NCI-H2029 (cell line): ENCODE measurements around the gene MAN1C1.
"Not testable (repeated sequence)": the region's sequence is repeated elsewhere in the genome, so short reads cannot be mapped to it uniquely, and the experiment has no call there.

Experiments
- DNase-seq: peaks from one replicate; lab custom pipeline; 2025; lab: John Stamatoyannopoulos, UW

MAN1C1 gene

DNA sequence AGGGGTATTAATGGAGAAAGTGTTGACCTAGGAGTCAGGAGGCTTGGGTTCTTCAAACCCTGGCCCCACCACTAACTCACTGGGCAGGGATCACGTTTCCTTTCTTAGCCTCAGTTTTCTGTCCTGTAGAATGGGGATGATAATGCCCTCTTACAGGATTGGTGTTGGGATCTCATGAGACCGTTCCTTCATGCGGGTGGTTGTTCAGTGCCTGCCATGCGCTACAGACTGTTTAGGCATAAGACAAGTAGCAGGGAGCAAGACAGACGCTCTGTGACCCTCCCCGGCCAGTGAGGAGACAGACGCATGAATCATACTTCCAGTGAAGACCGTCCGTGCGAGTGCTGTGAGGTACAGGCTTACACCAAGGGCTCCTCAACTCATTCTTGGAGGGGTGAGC lies 81.7 kb downstream of the MAN1C1 start:
- DNase-seq = no peak

GRCh38 chr1:25699059-25699458 lies 82.5 kb downstream of the MAN1C1 start:
- DNase-seq = not testable (repeated sequence)

GRCh38 chr1:25699500-25700143 lies 83.0 kb downstream of the MAN1C1 start:
- DNase-seq = no peak

DNA sequence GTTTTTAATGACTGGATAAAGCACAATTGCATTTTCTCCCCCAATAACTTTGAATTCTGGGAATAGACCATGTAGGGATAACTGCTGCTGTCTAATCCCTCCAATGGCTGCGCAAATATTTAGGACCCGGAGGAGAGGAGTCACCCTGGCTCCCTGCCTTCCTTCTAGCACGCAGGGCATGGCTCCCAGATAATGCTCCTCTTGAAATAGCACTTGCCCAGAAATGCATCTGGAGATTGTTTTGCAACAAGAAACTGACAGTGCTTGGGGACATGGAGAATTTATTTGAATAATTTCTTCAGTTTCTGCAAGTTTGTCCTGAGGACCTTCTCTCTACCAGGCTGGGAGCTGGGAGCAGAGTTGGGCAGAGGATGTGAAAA lies 83.5 kb downstream of the MAN1C1 start:
- no peak for DNase-seq

GRCh38 chr1:25700626-25701025 lies 84.0 kb downstream of the MAN1C1 start:
- DNase-seq = no peak

GRCh38 chr1:25701030-25701785 lies 84.6 kb downstream of the MAN1C1 start:
- DNase-seq = no peak

- no peak for DNase-seq
Measured at GRCh38 chr1:25702101-25702775, 85.6 kb downstream of the MAN1C1 start.

DNA sequence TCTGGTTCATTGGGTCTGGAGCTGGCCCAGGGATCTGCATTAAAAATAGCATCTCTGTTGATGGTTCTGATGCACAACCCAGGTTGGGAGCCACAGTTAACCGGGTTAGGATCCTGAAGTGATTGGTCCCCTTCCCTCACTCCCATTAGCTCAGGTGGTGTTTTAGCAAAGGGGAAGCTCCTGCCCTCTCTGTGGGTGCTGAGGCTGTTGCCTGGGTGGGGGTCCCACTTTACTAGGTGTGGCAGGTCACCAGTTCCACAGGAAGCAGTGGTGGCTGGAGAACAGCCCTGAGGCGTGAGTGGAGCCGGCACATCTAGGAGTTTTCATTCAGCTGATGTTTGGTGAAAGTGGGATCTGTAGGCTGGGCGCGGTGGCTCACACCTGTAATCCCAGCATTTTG lies 86.5 kb downstream of the MAN1C1 start:
- DNase-seq = no peak

- no peak for DNase-seq
Measured at GRCh38 chr1:25703671-25704266, 87.2 kb downstream of the MAN1C1 start.

- DNase-seq = no peak
Measured at GRCh38 chr1:25704267-25704691, 87.7 kb downstream of the MAN1C1 start.

GRCh38 chr1:25705699-25706098 lies 89.1 kb downstream of the MAN1C1 start:
- DNase-seq = no peak

- DNase-seq = no peak
Measured at GRCh38 chr1:25706146-25707089, 89.8 kb downstream of the MAN1C1 start.

- no peak for DNase-seq
Measured at GRCh38 chr1:25707280-25708016, 90.9 kb downstream of the MAN1C1 start.

GRCh38 chr1:25710583-25711347 lies 94.2 kb downstream of the MAN1C1 start:
- DNase-seq = no peak

DNA sequence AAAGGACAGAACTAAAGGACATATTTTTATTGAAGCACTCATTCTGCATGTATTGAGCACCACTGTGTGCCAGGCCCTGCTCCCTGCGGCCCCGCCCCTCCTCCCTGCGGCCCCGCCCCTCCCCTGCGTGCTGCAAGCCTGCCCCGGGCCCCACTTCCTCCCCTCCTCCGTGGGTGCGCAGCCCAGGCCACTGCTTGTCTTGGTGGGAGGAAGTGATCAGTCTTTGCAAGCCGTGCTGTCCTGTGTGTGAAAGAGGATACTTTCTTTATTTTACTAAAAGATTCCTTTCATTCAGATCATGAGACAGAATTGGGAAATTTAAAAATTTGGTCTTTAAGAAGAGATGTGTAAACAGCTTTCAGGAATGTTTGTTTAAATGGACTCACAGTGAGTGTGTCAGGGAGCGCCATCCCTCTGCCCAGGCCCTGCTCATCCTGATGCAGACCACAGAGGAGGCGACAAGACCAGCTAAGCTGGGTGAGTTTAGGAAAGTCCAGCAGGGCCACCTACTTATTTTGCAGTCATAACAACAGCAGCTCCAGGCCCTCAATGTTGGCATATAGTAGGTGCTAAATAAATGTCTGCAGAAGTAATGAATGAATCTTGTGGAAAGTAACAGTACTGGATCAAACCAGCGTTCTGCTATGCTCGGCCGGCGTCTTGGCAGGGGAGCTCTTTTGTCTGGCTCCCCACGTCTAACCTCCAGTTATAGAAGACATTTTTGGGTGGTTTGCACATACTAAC lies 95.1 kb downstream of the MAN1C1 start:
- DNase-seq = no peak

DNA sequence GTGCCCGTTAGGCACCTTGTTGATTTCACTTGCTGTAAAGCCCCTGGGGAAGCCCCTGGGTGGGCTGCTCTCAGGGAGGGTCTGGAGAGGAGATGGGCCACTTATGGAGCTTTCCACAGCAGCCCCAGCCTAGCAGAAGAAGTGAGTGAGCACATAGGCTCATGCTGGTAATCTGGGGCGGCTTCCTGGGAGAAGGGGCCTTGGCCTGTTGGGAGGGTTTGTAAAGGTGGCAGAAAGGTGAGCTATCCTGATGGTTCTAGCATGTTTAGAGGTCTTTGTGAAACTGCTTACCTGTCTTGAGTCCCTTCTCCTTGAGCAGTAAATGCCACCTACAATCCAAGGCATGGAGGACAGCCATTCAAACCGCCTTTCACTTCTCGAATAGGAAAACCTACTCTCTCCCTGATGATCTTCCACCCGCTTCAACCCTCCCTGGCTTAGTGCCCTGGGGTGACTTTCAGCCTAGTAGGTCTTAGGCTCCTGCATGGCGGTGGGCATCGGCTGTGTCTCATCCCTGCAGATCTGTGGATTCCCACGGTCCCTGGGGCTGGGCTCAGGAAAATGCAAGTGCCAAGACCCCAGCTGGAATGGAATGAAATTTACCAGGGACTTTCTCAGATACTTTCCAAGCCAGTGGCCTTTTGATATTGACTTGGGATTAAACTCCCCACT lies 95.8 kb downstream of the MAN1C1 start:
- no peak for DNase-seq

- no peak for DNase-seq
Measured at GRCh38 chr1:25713961-25714360, 97.4 kb downstream of the MAN1C1 start.

DNA sequence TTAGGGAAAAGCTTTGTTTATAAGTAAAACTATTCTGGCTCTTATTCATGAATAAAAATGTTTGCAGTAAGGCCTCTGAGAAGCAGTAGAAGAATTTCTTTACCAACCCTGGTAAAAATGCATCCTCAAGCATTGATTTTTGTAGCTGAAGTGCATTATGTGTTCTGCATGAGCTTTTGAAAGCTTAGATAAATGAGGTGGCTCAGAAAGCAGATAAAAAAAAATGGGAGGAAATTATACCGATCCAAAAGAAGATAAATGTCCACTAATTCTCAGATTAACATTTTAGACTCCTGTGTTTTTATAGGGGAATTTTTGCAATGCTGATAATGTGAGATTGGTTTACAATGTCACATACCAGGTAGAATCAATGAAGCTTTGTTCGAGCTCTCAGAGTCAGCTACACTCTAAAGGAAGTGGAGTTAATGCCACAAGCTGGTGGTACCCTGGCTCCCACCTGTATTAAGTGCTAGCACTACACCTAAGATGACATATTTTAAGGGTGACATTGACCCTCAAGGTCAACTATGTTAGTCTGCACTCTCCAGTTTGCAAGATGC lies 97.9 kb downstream of the MAN1C1 start:
- no peak for DNase-seq

DNA sequence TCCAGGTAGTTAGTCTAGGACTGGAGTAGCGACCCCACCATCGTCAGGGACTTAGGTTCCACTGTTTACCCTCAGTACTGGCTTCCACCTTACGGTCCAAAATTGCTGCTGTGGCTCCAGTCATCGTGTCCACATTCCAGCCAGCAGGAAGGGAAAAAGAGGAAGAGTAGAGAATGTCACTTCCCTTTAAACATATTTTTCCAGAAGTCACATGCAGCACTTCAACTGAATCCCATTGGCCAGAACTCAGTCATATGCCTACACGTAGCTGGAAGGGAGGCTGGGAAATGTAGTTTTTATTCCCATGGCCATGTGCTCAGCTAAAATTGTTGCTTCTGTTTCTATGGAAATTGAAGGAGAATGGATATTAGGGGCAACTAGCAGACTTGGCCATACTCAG lies 99.3 kb downstream of the MAN1C1 start:
- no peak for DNase-seq
